Activated CD8-positive, alpha-beta T cell treated with anti-CD3 and anti-CD28 coated beads for 36 hours (primary cell): Measurements from ENCODE around the gene BCAS1. TPM values are rescaled to one million over a fixed set of nuclear protein-coding genes. Genes with fewer than 3 reads are reported as not detected.

Source experiments
- ATAC-seq: fragments of 200-7000 bp; cut with Tn5 transposase; one replicate; pipeline ENCODE4 v1.10.0; 2021; ENCODE audit warnings: mild to moderate bottlenecking, moderate library complexity
- CTCF ChIA-PET: fragments of 350-600 bp; sonication (Branson Sonifier 250); formaldehyde crosslinking; loops from one replicate; lab custom pipeline; 2021; ENCODE audit warnings: antibody characterized with exemption; lab: Charles Lee
- POLR2A ChIA-PET: fragments of 350-600 bp; sonication (Branson Sonifier 250); formaldehyde crosslinking; loops from one replicate; lab custom pipeline; 2021; ENCODE audit warnings: antibody characterized with exemption; lab: Charles Lee
- DNase-seq: peaks from one replicate; pipeline ENCODE4 v3.0.0-alpha.2; 2020
- H3K27ac Mint-ChIP-seq: one replicate; pipeline ENCODE4 v1.8.0; 2021; ENCODE audit warnings: mild to moderate bottlenecking, mixed read lengths
- H3K27me3 Mint-ChIP-seq: one replicate; pipeline ENCODE4 v1.8.0; 2021; ENCODE audit warnings: mixed read lengths
- H3K36me3 Mint-ChIP-seq: one replicate; pipeline ENCODE4 v1.8.0; 2021; ENCODE audit warnings: low read depth, mixed read lengths
- H3K4me1 Mint-ChIP-seq: one replicate; pipeline ENCODE4 v1.8.0; 2021; ENCODE audit warnings: low read depth, mixed read lengths
- H3K4me3 Mint-ChIP-seq: one replicate; pipeline ENCODE4 v1.8.0; 2021; ENCODE audit warnings: mild to moderate bottlenecking, moderate library complexity, mixed read lengths
- H3K9me3 Mint-ChIP-seq: one replicate; pipeline ENCODE4 v1.8.0; 2021; ENCODE audit warnings: mixed read lengths
- intact Hi-C: fragments of 100-400 bp; cut with micrococcal nuclease; formaldehyde crosslinking; loops from one replicate; pipeline ENCODE4 v1.10.0; 2022
- total RNA-seq, 2 experiments: library from RNA; stranded (reverse); gene quantifications; one replicate each; pipeline ENCODE4 v1.2.3, GENCODE V29; 2021
- TF ChIP-seq, protein P1 (sequence below): fragments of 200-600 bp; IDR thresholded peaks from one replicate; pipeline ENCODE4 v1.8.0; 2022; ENCODE audit warnings: antibody characterized with exemption, mild to moderate bottlenecking

The BCAS1 gene
- total RNA-seq, 2 experiments from 2014 or later, result 0.09 TPM; not detected in 1

DNA sequence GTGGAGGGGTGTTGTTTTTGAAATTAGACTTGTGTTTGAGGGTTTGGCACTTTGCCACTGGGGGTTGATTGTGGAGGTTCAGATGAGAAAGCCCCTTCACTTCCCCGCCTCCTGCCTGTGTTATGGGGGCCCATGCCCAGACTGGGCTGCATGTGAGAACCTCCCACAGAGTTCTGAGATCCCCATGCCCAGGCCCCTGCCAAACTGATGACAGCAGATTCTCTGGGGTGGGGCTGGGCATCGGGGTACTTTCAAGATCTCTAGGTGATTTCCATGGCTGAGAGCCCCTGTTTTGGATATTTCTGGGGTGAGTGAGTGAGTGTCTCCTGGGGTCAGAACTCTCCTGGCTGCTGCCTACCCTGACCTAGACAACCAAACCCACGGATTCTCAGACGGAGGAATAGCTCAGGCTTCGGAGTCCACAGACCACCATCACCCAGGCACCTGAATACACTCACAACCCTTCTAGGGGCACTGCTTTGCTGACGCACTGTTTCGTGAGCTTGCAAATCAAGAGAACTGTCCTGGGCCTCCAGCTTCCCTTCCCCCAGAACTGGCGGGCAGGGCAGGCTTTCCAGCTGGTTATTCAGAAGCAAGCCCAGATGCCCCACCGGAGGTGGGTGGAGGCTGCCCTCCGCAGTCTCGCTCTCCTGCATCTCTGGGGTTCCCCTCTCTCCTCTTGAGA is 6.3 kb downstream of the BCAS1 start:
- POLR2A ChIA-PET, result interaction anchor here (1.2 kb wide), 1 partner anchor 10 kb away, joined by 4 read pairs; no protein-coding TSS in a partner anchor
- Mint-ChIP-seq H3K27me3 (no peaks in the 10 kb centered on the region), H3K27ac (peak overlapping the region; percentile 72), H3K4me1 (peaks cover 8% of the 10 kb centered on the region), H3K36me3 (no peaks in the 10 kb centered on the region), H3K4me3 (no peak overlapping the region), H3K9me3 (no peaks in the 10 kb centered on the region)
- CTCF ChIA-PET, result interaction anchor here (0.6 to 2.9 kb wide), 3 partner anchors 8 to 136 kb away, joined by 3 to 16 read pairs (median 7); no protein-coding TSS in a partner anchor
- peak; percentile 67 for ATAC-seq
- TF ChIP-seq, protein P1, sequence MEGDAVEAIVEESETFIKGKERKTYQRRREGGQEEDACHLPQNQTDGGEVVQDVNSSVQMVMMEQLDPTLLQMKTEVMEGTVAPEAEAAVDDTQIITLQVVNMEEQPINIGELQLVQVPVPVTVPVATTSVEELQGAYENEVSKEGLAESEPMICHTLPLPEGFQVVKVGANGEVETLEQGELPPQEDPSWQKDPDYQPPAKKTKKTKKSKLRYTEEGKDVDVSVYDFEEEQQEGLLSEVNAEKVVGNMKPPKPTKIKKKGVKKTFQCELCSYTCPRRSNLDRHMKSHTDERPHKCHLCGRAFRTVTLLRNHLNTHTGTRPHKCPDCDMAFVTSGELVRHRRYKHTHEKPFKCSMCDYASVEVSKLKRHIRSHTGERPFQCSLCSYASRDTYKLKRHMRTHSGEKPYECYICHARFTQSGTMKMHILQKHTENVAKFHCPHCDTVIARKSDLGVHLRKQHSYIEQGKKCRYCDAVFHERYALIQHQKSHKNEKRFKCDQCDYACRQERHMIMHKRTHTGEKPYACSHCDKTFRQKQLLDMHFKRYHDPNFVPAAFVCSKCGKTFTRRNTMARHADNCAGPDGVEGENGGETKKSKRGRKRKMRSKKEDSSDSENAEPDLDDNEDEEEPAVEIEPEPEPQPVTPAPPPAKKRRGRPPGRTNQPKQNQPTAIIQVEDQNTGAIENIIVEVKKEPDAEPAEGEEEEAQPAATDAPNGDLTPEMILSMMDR, result no peak
- intact Hi-C loops, result loop anchor here (10.0 kb wide), 1 partner anchor 109 kb away; no protein-coding TSS in a partner anchor
- peak; percentile 46 for DNase-seq

DNA sequence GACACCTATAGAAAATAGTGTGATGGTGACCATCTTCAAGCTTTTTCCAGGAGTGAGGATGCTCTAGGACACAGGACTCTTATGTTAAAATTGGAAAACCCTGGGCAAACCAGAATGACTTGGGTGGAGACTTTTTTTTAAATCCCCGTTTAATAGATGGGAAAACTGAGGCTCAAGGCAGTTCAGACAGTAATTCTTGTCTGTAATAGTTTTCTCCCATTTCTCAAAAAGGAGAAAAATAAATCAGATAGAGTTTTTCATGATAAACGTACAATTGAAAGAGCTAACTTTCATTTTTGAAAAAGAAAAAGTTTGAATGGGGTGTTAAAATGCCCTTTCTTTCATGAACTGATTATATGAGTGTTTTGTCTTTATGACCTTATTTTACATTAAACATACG is 6.8 kb downstream of the BCAS1 start:
- Mint-ChIP-seq H3K36me3 (no peaks in the 10 kb centered on the region), H3K4me1 (peaks cover 8% of the 10 kb centered on the region), H3K27ac (peak overlapping the region; percentile 72), H3K9me3 (no peaks in the 10 kb centered on the region), H3K27me3 (no peaks in the 10 kb centered on the region), H3K4me3 (no peak overlapping the region)
- ChIA-PET CTCF (interaction anchor here (0.6 to 2.9 kb wide), 13 partner anchors 8 to 136 kb away, joined by 3 to 16 read pairs (median 6); no protein-coding TSS in a partner anchor), POLR2A (interaction anchor here (1.2 kb wide), 1 partner anchor 11 kb away, joined by 4 read pairs; no protein-coding TSS in a partner anchor)
- TF ChIP-seq, protein P1, result no peak
- no peak for DNase-seq
- ATAC-seq, result no peak
- intact Hi-C loops, result loop anchor here (10.0 kb wide), 1 partner anchor 109 kb away; no protein-coding TSS in a partner anchor

DNA sequence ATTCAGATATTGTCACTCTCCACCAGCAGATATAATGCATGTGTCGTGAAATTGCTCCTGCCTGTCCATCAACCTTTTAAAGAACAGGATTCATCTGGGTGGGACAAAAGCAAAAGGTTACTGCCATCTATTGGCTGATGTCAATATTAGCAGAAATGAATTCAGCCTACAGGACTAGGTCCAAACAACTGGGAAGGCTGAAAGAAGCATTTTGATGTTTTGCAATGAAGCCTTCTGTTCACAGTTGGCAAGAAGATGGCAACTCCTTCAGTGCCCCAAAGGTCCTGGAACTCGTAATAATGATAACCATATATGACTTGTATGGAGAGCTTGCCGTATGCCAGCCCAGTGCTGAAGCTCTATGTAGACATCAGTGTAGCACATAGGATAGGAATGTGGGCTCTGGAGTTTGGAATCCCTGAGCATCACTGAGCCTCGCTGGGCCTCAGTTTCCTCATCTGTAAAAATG is 7.5 kb downstream of the BCAS1 start:
- Mint-ChIP-seq H3K36me3 (no peaks in the 10 kb centered on the region), H3K9me3 (no peaks in the 10 kb centered on the region), H3K27me3 (no peaks in the 10 kb centered on the region), H3K4me3 (no peak overlapping the region), H3K4me1 (peaks cover 8% of the 10 kb centered on the region), H3K27ac (no peak overlapping the region)
- POLR2A ChIA-PET, result no interaction called here
- intact Hi-C loops, result loop anchor here (10.0 kb wide), 1 partner anchor 108 kb away; no protein-coding TSS in a partner anchor
- peak; percentile 34 for ATAC-seq
- no peak for DNase-seq
- TF ChIP-seq, protein P1, result peak; percentile 82
- CTCF ChIA-PET, result interaction anchor here (0.6 to 2.9 kb wide), 22 partner anchors 9 to 137 kb away, joined by 3 to 16 read pairs (median 4); no protein-coding TSS in a partner anchor

DNA sequence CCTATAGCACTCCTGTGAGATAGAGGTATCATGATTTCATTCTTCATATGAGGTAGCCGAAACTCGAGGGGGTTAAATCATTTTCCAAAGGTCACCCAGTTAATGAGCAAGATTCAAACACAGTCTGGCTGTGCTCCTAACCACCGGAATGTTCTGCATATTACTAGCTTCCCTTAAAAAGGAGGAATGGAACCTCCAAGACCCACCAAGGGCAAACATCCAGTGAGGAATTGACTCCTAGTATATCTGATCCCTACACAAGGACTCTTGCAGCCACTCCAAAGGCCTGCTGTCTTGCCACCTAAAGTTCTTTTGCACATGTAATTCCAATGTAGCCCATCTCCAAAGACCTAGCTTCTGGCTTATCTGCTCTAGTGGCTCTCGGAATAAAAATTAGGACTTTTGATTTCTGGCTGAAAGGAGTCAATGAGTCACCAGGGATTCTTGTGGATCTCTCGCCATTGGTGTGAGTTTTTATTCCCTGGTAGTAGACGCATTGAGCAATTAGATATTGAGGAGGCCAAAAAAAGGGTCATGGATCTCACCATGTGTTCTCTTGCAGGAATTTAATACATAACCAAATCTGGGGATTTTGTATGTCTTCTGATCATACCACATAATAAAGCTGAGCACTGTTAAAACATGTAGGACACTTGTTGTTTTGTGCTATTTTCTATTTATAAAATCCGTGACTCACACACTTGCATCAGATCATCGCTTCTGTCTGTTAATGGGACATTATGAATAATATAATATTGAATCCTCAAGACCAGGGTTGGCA is 9.1 kb downstream of the BCAS1 start:
- DNase-seq, result no peak
- POLR2A ChIA-PET, result interaction anchor here (0.6 kb wide), 1 partner anchor 1234 kb away, joined by 3 read pairs; no protein-coding TSS in a partner anchor
- H3K36me3 Mint-ChIP-seq, result no peaks in the 10 kb centered on the region
- TF ChIP-seq, protein P1, result no peak
- ATAC-seq, result no peak
- CTCF ChIA-PET, result interaction anchor here (0.8 to 2.9 kb wide), 23 partner anchors 10 to 514 kb away, joined by 3 to 16 read pairs (median 5); no protein-coding TSS in a partner anchor
- H3K4me1 Mint-ChIP-seq, result peaks cover 6% of the 10 kb centered on the region
- no peaks in the 10 kb centered on the region for H3K9me3 Mint-ChIP-seq
- H3K27ac Mint-ChIP-seq, result no peak overlapping the region
- no peaks in the 10 kb centered on the region for H3K27me3 Mint-ChIP-seq
- H3K4me3 Mint-ChIP-seq, result no peak overlapping the region
- intact Hi-C loops, result loop anchor here (10.0 kb wide), 1 partner anchor 106 kb away; no protein-coding TSS in a partner anchor
